Activated CD4-positive, alpha-beta T cell treated with anti-CD3 and anti-CD28 coated beads, Interleukin-2, Interleukin-4, amounts not matched to agents 100 ng/mL and 50 ng/mL, durations not matched to agents 16 hours and 8 hours (primary cell): ENCODE data around the gene LHPP.

Source experiments
- DNase-seq: peaks from one replicate; pipeline ENCODE4 v3.0.0-alpha.2; 2020; ENCODE audit warnings: low spot score

The LHPP gene

GRCh38 chr10:124660404-124661125 is 198.9 kb downstream of the LHPP start:
- no peak for DNase-seq

GRCh38 chr10:124661660-124662180 is 200.1 kb downstream of the LHPP start:
- no peak for DNase-seq

GRCh38 chr10:124663228-124663627 is 201.6 kb downstream of the LHPP start:
- DNase-seq, result no peak
